Measurements from ENCODE around the gene TEX53.

Gene TEX53

DNA sequence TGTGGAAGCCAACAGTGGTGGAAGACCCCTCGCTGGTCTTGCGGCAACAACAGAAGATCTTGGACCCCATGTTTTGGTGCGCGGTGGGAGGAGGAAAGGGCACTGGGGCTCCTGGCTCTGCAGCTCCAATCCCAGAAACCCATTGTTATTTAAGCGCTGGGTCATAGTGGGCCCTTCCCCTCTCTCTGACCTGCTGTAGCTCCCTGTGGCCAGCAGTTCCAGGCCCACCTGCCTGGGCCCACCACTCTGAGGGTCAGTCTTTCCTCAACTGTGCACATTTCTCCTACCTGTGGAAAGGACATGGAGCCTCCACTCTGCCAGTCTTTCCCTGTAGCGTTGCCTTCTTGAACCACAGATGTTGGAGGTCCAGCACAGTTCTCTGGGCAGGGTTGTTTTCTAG, at the start of gene TEX53:
Gene TEX53, minus strand, starts transcription at position 101 of the 400 bp plus-strand sequence. Its CDS starts 31 bp downstream, at position 70.
- no peak for DNase-seq

DNA sequence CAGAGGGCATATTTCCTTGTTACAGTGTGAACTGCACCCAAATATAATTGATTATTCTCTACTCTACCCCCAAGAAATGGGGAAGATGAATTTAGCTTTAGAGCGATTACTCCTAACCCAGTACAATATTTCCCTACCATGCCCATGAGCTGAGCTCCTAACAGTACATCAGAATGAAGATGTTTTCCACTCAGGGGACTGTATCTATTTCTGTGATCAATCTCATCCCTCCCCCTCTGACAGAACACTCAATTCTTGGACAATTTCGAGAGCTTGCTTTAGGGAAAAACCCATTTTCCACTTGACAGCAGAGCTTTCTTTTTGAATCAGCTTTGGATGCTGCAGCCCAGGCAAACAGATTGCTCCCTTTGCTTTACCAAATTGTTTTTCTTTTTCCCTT, 49.1 kb upstream of the TEX53 start:
- no peak for DNase-seq

DNA sequence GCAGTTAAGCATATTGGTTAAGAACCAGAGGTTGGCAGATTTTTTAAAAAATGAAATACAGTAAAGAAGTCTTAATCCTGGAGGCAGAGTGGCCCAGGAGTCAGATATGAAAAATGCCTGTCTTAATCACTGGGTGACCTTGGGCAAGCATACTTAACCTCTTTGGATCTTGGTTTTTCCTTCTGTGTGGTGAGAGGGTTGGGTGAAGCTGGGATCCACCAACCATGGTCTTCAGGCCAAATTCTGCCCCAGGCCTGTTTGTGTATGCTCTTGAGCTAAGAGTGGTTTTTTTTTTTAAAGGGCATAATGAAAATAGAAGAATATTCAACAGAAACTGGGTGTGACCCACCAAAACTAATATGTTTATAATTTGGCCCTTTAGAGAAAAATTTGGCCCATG, 44.4 kb upstream of the TEX53 start:
- no peak for DNase-seq

DNA sequence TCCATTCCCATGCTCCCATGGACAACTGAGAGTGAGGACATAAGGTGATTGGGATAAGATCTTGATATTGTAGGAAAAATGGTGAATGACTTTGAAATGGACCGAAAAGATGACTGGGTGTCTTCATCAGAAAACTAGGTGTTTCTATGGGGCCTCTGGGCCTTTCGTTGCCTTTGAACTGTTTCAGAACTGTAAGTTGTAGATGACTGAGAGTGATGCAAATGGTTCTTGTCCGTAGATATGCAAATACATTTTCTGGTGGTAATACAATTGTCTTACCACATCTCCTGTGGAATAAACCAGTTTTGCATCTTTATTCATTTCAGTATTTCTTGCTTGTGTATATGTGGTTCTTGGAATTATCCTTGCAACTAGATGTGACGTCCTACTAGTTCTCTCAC, 40.3 kb upstream of the TEX53 start:
- no peak for DNase-seq

DNA sequence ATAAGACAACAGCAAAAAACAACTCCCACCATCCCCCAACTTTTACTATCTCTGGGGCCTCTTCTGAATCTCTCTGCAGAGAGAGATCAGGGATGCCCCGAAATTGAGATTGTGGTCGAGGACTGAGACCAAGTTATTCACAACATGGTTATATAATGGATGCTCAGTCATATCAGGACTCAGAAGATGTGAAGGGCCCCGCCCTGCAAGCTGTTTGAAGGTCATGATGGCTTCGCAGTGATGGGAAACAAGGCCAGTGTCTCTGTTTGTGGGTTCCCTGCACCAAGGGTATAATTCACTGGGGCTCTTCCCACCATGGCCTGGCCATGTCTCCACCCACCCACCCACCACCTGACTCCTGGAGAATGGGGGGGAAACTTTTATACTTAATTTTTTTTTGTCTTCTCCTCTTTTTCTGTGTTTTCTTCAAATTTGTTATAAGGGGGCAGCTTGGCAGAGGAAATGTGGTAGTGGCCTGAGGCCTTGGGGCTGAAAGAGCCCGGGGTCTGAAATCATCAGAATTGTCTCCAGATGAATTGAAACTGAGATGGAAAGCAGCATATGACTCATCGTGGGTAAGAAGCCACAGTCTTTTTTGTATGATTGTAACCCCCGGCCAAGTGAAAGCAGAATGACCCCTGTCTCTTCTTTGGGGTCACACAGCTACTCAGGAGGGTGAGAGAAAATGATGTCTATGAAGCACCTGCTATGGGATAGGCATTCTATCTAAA, 39.4 kb upstream of the TEX53 start:
- DNase-seq = no peak

DNA sequence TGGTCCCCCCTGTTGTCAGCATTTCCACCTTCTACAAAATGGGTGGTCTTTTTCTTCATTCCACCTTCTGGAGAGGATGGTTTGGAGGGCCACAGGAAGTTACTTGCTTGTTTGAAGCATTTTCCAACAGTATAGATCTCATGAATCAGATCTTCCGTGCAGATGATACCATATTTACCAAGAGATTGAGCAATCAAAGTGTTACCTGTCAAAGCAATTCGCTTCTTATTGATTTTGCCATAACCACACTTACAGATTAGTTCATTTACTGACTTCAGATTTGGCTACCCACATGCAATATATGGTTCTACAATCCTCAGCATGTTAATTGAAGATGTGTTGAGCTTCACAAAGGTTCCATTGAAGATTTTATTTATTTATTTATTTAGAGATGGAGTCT, 38.3 kb upstream of the TEX53 start:
- no peak for DNase-seq

DNA sequence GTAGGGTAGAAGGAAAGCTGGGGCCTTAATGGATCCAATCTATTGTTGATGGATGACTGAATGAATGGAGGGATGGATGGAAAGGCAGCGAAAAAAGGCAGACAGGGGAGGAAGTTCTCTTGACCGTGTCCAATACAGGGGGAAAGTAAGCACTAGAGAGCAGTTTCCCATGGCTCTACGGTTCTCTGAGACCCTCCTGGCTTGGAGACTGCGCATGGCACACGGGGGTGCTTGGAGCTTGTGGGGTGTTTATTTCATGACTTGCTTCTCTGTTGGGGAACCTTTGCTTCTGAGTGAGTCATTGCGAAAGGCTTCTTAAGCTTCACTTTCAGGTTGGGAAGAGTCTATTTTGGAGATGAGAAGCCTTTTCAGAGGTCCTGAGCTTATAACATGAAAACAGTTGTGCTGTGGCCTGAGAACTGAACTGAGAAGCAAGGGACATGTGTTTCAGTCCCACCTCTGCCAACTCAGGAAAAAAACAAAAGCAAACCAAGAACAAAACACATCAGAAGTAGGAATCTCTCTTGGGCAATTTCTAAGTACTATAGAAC, 37.2 kb upstream of the TEX53 start:
- no peak for DNase-seq

DNA sequence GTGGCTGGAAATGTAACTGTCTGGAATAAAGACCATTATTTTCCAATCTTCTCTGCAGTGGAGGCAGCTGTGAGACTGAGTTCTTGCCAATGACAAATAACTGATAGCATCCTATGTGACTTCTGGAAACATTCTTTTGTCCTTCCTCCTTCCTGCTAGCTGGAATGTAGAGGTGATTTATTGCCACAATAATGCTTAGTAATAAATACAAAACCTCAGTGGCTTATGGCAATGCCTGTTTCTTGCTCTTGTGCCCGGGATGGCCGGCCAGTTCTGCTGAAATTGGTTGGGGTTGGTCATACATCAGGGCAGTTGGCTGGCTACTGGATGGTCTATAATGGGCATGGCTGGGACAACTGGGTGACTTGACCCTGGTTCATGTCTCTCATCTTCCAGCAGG, 36.5 kb upstream of the TEX53 start:
- no peak for DNase-seq

DNA sequence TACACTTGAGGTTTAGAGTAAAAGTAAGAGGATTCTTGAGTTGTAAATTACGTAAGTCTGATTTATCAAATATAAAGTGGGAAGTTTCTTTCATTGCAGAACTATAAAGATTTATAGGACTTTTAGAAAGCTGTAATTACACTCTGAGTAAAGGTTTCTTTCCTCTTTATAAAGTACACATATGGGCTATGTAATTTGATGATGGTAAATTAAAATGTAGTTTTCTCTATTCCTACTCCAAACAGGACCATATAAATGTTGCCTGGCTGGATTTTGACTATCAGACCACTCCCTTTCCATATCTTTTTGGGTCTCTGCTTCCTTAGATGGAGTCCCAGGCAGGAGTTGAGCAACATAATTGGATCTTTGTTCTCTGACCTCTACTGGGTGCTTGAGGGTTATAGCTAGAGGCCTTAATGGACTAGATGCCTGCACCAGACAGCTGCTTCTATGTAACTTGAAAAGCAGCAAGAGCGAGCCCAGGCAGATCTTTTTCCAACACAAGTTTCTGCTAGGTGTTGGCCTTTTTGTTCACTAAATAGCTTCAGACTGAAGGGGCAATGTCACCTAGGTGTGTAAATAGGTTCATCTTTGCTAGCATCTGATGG, 35.7 kb upstream of the TEX53 start:
- no peak for DNase-seq

DNA sequence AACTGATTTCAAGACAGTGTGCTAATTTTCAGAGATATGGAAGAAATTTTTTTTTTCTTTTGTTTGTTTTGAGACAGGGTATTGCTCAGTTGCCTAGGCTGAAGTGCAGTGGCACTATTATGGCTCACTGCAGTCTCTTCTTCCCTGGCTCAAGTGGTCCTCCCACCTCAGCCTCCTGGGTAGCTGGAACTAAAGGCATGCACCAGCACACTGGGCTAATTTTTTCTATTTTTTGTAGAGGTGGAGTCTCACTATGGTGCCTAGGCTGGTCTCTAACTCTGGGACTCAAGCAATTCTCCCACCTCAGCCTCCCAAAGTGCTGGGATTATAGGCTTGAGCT, 34.3 kb upstream of the TEX53 start:
- no peak for DNase-seq

DNA sequence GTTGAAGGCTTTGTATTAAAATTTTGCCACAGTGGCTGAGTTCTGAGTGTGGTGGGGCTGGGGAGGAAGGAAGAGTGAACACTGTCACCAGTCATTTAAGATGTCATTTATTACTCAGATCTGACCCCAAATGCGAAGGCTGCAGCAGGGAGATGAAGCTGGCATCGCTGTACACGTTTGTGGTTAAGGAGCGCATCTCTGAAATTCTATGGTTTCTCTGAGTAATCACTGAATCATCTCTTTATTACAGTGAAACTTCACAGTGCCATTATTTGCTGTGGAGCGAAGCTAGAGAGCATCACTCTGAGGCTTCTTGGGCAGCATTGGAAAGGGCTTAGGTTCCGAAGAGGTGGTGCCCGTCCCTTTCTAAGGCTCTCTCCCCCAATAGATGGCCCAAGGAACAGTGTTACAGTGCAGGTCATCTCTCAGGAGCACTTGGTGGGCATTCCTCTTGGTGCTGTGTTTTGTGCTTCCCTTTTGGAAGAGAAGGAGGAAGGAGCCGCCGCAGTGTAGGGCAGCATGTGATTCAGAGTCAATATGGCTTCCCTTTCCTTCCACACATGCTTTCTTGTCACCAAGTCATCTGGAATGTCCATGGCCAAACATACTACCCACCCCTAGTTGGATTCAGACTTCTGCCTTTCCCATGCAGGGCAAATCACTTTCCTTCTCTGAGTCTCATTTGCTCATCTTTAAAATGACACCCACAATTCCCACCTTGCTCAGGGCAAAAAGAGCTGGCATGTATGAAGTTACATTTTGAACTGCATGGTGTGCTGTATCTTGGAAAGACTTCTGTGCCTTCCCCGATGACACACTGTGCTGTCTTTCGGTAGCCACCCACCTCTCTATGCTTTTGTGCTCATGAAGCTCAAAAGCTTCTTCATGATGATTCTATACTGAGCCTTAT, 33.7 kb upstream of the TEX53 start:
- DNase-seq = no peak

DNA sequence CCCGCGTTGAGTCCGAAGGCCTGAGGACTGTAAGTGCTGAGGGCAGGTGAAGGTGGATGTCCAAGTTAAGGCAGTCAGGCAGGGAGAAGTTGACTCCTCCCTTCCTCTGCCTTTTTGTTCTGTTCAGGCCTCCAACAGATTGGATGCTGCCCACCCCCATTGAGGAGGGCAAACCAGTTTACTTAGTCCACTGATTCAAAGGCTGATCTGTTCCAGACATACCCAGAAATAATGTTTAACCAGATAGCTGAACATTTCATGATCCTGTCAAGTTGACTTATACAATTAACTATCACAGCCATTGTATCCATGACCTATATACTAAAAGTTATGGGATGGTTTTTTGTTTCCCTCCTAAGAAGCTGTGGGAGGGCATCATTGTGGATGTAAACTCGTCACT, 32.7 kb upstream of the TEX53 start:
- peak; percentile 21 for DNase-seq

DNA sequence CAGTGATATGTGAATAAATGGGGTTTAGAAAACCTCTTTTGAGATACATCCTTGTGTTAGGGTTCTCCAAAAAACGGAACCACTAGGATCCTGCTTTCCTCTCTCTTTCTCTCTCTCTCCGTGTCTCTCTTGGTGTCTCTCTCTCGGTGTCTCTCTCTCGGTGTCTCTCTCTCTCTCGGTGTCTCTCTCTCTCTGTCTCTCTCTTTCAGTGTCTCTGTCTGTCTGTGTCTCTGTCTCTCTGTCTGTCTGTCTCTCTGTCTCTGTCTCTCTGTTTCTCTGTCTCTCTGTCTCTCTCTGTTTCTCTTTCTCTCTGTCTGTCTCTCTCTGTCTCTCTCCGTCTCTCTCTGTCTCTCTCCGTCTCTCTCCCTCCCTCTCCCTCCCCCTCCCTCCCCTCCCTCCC, 32.2 kb upstream of the TEX53 start:
- no peak for DNase-seq

DNA sequence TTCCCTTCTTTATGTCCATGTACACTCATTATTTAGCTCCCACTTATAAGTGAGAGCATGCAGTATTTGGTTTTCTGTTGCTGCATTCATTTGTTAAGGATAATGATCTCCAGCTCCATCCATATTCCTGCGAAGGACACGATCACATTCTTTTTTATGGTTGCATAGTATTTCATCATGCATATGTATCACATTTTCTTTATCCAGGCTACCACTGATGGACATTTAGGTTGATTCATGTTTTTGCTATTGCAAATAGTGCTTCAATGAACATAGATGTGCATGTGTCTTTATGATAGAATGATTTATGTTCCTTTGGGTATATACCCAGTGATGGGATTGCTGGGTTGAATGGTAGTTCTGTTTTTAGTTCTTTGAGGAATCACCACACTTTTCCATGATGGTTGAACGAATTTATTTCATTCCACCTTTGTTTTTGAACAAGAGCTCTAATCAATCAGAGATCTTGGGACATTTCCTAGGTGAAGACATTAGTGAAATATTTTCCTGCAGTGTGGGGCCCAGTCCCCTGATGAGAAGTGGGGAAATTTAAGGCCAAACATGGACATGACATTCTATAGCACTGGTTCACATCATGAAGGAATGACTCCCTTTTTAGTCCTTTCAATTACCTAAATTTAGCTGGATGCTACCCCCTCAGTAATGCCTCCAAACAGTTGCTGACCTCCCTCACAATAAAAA, 31.5 kb upstream of the TEX53 start:
- no peak for DNase-seq

DNA sequence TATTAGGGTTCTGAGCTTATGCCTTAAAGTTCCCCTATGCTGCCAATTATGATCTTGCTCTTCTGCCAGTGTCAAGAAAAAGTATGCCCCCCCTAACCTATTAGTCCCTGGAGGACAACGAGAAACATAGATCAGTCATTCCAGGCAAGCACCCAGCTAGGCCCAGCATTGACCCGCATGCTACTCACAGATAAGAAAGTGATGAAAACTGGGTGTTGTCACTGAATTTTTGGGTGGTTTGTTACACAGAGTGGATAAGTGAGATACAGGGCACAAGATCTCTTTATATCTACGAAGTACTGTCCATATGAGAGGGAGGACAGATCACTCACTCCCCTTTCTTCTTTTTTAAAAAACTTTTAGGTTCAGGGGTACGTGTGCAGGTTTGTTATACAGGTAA, 30.8 kb upstream of the TEX53 start:
- DNase-seq = no peak

DNA sequence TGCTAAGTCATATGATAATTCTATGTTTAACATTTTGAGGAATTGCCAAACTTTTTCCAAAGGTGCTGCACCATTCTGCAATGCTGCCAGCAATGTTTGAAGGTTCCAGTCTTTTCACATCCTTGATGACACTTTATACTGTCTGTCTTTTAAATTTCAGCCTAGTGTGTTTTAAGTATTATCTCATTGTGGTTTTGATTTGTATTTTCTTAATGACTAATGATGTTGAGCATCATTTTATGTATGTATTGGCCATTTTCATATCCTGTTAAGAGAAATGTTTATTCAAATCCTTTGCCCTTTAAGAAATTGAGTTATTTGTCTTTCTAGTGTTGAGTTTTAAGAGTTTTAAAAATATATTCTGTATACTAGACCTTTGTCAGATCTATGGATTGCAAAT, 29.4 kb upstream of the TEX53 start:
- no peak for DNase-seq

DNA sequence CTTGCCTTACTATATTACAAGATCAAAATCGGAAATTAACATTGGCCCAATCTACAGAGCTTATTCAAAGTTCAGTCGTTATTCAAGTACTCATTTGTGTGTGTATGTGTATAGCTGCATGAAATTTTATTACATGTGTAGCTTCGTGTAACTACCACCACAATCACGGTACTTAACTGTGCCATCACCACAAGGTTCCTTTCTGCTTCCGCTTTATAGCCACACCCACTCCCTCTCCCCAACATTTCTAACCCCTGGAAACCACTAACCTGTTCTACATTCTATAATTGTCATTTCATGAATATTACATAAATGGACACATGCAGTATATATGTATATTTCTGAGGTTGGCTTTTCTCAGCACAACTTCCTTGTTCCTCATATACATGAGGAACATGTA, 28.3 kb upstream of the TEX53 start:
- DNase-seq = no peak

DNA sequence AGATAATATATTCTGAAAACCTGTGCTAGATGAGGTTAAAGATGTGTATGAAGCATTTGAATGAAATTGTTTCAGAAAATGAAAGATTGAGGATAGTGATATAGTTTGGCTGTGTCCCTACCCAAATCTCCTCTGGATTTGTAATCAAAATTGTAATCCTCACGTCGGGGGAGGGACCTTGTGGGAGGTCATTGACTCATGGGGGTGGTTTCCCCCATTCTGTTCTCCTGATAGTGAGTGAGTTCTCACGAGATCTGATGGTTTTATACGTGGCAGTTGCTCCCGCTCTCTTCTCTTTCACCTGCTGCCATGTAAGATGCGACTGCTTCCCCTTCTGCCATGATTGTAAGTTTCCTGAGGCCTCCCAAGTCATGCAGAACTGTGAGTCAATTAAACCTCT, 26.4 kb upstream of the TEX53 start:
- DNase-seq = no peak

DNA sequence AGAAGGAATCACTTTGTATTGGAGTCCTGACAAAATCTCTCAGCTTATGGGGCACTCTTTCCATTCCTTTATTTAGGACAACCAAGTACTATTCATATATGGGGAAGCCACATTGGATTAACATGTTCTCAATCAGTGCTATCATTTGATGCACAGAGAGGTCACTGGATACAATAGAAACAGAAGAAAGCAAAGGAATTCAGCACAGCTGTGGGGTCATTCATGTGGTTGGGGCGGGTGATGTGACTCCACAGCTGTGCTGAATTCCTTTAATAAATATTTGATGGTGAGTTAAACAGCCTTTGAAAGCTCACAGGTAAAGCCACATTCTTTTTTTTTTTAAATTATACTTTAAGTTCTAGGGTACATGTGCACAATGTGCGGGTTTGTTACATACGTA, 25.2 kb upstream of the TEX53 start:
- DNase-seq = no peak

DNA sequence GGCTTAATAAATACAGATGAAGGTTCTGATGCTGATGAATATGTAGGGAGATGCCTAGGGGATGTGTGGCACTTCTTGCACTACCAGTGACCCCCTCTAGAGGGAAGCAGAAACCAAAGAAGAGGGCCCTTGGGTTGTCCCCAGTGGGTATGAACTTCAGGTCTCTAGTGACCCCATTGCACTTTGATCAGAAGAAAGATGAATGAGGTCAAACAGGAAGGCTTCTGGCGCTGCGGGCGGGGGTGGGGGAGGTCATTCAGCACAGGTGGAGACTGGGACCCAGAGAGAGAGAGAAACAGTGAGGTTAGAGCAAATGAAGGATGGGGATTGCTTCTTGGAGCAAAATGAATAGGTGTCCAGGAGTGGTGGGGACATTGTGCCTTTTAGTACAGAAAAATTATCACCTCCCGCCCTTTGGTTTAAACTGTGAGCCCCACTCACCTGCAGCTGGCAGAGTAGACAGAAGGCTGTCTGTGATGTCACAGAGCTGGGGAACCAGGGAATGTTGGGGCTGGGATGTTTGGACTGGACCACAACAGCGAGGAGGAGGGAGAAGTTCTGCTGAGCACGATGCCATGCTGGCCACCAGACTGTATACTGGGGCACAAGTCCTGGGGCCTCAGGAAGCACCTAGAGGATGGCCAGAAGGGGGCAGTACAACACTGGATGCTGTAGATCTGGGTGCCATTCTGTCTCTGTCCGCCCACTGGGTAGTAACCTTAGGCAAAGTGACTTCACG, 24.2 kb upstream of the TEX53 start, which contains the start of gene TEX48:
Gene TEX48, minus strand, starts transcription at position 599 of the 739 bp plus-strand sequence. CDS start 10,469 bp downstream, outside the sequence.
- DNase-seq = peak; percentile 67

DNA sequence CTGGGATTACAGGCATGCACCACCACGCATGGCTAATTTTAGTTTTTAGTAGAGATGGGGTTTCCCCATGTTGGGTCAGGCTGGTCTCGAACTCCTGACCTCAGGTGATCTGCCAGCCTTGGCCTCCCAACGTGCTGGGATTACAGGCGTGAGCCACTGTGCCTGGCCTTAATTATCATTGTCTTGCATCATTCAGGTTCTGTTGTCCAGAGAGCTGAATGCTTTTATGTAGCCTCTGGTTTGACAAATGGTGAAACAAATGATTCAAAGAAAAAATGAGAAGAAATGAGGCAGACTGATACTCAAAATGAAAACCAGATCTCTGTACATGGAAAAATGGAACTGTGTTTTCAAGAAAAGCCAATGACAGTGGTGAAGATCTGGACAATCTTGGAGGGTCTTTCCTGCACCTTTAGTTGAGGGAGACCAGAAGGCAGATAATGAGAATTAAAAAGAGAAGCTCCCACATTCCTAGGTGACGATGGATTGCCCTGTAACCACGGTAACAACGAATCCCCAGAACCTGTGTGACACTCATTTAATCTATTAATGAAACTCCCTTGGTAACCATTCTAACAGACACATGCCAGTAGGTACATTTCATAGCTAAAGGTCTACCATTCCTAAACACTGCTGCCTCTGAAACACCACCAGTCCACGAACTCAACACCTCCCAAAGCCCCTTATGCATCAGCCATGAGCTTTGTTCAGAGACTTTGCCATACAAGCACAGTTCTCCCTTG, 22.8 kb upstream of the TEX53 start:
- no peak for DNase-seq

Measured in eye (tissue), 1 donor.